Sigmoid colon (tissue), 7 donors: ENCODE data around the gene OR8S1. TPM values are rescaled to one million over a fixed set of nuclear protein-coding genes. Genes with fewer than 3 reads are reported as not detected.
"Not testable (repeated sequence)": the region's sequence is repeated elsewhere in the genome, so short reads cannot be mapped to it uniquely, and the experiment has no call there.

Experiments
- DNase-seq: peaks from one replicate; pipeline ENCODE4 v3.0.0-alpha.2; 2019
- H3K27ac ChIP-seq, 4 donors: fragments of 200-600 bp; sonication (generic); one replicate each; pipeline ENCODE4 v1.5.1; 2016 to 2019; ENCODE audit warnings: mild to moderate bottlenecking in 1 of 4
- H3K27me3 ChIP-seq, 3 donors: fragments of 200-600 bp; sonication (generic); one replicate each; pipeline ENCODE4 v1.5.1; 2019; ENCODE audit warnings: mild to moderate bottlenecking in 1 of 3
- H3K36me3 ChIP-seq, 4 donors: fragments of 200-600 bp; sonication (generic); one replicate each; pipeline ENCODE4 v1.5.1; 2016 to 2019
- H3K4me1 ChIP-seq, 4 donors: fragments of 200-600 bp; sonication (generic); one replicate each; pipeline ENCODE4 v1.5.1; 2017 to 2019
- H3K4me3 ChIP-seq, 4 donors: fragments of 200-600 bp; sonication (generic); one replicate each; pipeline ENCODE4 v1.5.1; 2017 to 2019; ENCODE audit warnings: mild to moderate bottlenecking in 2 of 4, moderate library complexity in 1 of 4
- H3K9me3 ChIP-seq, 4 donors: fragments of 200-600 bp in 3 of 4; sonication (generic) in 3 of 4; one replicate each; pipeline versions ENCODE4 v1.5.1 to v1.6.1; 2013 to 2019
- EP300 ChIP-seq, 4 donors: sonication (generic); formaldehyde crosslinking; IDR thresholded peaks; one replicate each; pipeline ENCODE4 v1.6.1; 2017; ENCODE audit warnings: antibody characterized with exemption in 4 of 4
- POLR2A ChIP-seq, 2 donors: fragments of 450-650 bp; IDR thresholded peaks; one replicate each; pipeline ENCODE4 v1.6.1; 2016; ENCODE audit warnings: antibody characterized with exemption in 2 of 2, mild to moderate bottlenecking in 2 of 2, moderate library complexity in 2 of 2
- POLR2AphosphoS5 ChIP-seq, 4 donors: sonication (generic); formaldehyde crosslinking; IDR thresholded peaks; one replicate each; pipeline ENCODE4 v1.6.1; 2017; ENCODE audit warnings: antibody characterized with exemption in 4 of 4
- WGBS, 2 donors: extraction: QIAGEN DNeasy Blood & Tissue Kit; methylation state at CpG; one replicate each; pipeline ENCODE4 v1.1.7; 2013; 5-methylcytosine and 5-hydroxymethylcytosine counted together
- intact Hi-C: fragments of 100-400 bp; cut with DNase I; formaldehyde crosslinking; loops from one replicate; pipeline ENCODE4 v1.15.1; 2023
- polyA plus RNA-seq, 3 donors: library from polyadenylated mRNA; stranded (reverse); fragments of 200-250 nt; gene quantifications; one replicate each; pipeline ENCODE4 v1.2.3, GENCODE V29; 2013
- total RNA-seq, 4 donors: library from RNA; depleted of rRNA; stranded (reverse); fragments of >200 nt; gene quantifications; one replicate each; pipeline ENCODE4 v1.1.0, GENCODE V29; 2016
- TF ChIP-seq, protein P1 (sequence below), 4 experiments: fragments of 450-650 bp in 3 of 4; fragments of 200-600 bp in 1 of 4; IDR thresholded peaks; one replicate each; pipeline ENCODE4 v1.5.1; 2016 to 2019; ENCODE audit warnings: antibody characterized with exemption in 4 of 4, mild to moderate bottlenecking in 3 of 4, moderate library complexity in 2 of 4
- donor health status: healthy with polysubstance abuse.
- donor health status: Bipolar disorder and iron deficiency.
- donor health status: healthy.

OR8S1 gene
- total and polyA plus RNA-seq, 7 donors = not detected

DNA sequence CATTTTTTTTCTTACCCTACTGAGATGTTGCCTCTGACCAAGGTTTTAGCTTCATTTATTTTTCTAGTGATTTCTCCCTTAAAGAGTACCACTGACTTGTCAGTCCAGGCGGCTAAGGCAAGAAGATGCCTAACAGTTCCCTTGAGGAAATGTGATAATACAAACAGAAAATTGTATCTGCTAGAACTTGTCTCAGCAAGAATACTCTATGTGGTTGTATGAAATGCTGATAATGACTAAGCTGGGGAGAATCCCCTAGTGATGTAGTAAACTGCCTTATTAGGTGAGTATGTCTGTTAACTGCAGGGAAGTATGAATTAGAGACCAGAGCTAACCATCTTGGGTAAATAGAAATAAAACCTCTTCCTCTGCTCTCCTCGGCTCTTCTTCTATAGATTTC is 36.4 kb upstream of the OR8S1 start:
- WGBS, 2 donors = 55 to 65% methylated on average over 2 of the region's 2 CpGs
- DNase-seq = no peak
- Histone ChIP-seq H3K9me3 (no peaks in the 10 kb centered on the region), H3K4me1 (peaks cover 0 to 11% (median 3%) of the 10 kb centered on the region in 4 donors), H3K36me3 (no peaks in the 10 kb centered on the region), H3K4me3 (no peak overlapping the region), H3K27me3 (no peaks in the 10 kb centered on the region), H3K27ac (peak overlapping the region in 1 of 4 donors; percentile 25)
- TF ChIP-seq EP300 (IDR thresholded peaks at IDR 0.05) (no peak), POLR2AphosphoS5 (IDR thresholded peaks at IDR 0.05) (no peak), POLR2A (IDR thresholded peaks at IDR 0.05) (no peak)
- TF ChIP-seq, protein P1, sequence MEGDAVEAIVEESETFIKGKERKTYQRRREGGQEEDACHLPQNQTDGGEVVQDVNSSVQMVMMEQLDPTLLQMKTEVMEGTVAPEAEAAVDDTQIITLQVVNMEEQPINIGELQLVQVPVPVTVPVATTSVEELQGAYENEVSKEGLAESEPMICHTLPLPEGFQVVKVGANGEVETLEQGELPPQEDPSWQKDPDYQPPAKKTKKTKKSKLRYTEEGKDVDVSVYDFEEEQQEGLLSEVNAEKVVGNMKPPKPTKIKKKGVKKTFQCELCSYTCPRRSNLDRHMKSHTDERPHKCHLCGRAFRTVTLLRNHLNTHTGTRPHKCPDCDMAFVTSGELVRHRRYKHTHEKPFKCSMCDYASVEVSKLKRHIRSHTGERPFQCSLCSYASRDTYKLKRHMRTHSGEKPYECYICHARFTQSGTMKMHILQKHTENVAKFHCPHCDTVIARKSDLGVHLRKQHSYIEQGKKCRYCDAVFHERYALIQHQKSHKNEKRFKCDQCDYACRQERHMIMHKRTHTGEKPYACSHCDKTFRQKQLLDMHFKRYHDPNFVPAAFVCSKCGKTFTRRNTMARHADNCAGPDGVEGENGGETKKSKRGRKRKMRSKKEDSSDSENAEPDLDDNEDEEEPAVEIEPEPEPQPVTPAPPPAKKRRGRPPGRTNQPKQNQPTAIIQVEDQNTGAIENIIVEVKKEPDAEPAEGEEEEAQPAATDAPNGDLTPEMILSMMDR (IDR thresholded peaks at IDR 0.05) = no peak
- intact Hi-C loops = no loop called here

DNA sequence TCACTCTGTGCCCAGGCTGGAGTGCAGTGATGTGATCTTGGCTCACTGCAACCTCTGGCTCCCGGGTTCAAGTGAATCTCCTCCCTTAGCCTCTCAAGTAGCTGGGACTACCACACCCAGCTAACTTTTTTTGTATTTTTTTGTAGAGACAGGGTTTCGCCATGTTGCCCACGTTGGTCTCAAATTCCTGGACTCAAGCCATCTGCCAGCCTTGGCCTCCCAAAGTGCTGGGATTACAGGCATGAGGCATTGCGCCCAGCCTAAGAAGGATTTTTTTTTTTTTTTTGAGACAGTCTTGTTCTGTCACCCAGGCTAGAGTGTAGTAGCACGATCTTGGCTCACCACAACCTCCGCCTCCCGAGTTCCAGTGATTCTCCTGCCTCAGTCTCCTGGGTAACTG is 36.0 kb upstream of the OR8S1 start:
- H3K27ac ChIP-seq = peak overlapping the region in 1 of 4 donors; percentile 25
- intact Hi-C loops, H3K27me3 ChIP-seq, H3K4me3 ChIP-seq, DNase-seq, H3K9me3 ChIP-seq, H3K36me3 ChIP-seq: not testable (repeated sequence)
- WGBS, 2 donors = 85 to 87% methylated on average over 7 of the region's 7 CpGs
- peaks cover 0 to 11% (median 3%) of the 10 kb centered on the region in 4 donors for H3K4me1 ChIP-seq

GRCh38 chr12:48500281-48500680 is 25.2 kb upstream of the OR8S1 start:
- H3K27ac ChIP-seq, H3K36me3 ChIP-seq, H3K4me1 ChIP-seq, H3K27me3 ChIP-seq, DNase-seq, H3K4me3 ChIP-seq, H3K9me3 ChIP-seq, intact Hi-C loops: not testable (repeated sequence)
- 94% methylated on average over 26 to 32 of the region's 32 CpGs for WGBS, 2 donors

DNA sequence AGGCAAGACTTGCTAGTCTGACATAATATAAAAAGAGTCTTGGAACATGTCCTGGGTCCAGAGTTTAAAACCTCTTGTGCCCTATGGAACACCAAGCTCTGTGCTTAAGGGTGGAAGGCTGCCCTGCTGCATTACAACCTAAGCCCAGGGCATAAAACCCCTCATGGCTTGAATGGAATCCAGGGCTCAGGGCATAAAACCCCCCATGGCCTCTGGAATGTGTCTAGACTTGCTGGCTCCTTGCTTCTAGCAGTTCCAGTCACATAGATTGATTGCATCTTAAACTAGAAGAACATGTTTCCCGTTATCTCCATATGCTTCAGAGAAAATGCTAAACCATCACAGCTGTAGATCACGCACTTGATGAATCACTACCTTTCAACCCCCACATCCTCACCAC is 18.6 kb upstream of the OR8S1 start:
- H3K4me1 ChIP-seq, H3K27ac ChIP-seq, DNase-seq, H3K36me3 ChIP-seq, intact Hi-C loops, H3K4me3 ChIP-seq, H3K9me3 ChIP-seq, H3K27me3 ChIP-seq: not testable (repeated sequence)
- WGBS, 2 donors = 74 to 77% methylated on average over 2 of the region's 2 CpGs

DNA sequence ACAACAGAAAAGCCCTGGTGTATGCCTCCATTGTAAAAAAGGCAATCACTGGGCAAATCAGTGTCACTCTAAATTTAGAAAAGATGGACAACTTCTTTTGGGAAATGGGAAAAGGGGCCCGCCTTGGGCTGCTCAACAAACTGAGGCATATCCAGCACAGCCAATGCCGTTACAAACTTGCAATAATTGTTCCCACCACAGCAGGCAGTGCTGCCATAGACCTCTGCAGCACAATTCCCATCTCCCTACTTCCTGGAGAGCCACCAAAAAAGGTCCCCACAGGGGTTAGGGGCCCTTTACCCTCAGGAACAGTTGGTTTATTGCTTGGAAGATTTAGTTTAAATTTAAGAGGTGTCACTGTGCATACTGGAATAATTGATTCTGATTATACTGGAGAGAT is 16.4 kb upstream of the OR8S1 start:
- intact Hi-C loops = no loop called here
- Histone ChIP-seq H3K36me3 (no peaks in the 10 kb centered on the region), H3K9me3 (no peaks in the 10 kb centered on the region), H3K27ac (no peak overlapping the region), H3K4me3 (no peak overlapping the region), H3K27me3 (no peaks in the 10 kb centered on the region), H3K4me1 (no peaks in the 10 kb centered on the region)
- WGBS, 2 donors = 64 to 81% methylated on average over 2 of the region's 2 CpGs
- TF ChIP-seq POLR2AphosphoS5 (IDR thresholded peaks at IDR 0.05) = no peak
- no peak for TF ChIP-seq EP300 (IDR thresholded peaks at IDR 0.05)
- TF ChIP-seq POLR2A (IDR thresholded peaks at IDR 0.05) = no peak
- TF ChIP-seq, protein P1 (IDR thresholded peaks at IDR 0.05) = no peak
- no peak for DNase-seq

DNA sequence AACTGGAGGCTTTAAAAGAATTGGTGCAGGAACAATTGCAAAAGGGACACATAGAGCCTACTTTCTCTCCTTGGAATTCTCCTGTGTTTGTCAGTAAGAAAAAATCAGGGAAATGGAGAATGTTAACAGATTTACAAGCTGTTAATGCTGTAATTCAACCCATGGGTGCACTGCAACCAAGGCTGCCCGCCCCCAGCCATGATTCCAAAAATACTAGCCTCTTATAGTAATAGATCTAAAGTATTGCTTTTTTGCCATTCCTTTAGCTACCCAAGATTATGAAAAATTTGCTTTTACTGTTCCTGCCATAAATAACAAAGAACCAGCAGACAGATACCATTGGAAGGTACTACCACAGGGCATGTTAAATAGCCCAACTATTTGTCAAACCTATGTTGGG is 15.3 kb upstream of the OR8S1 start:
- Histone ChIP-seq H3K4me3 (no peak overlapping the region), H3K27me3 (no peaks in the 10 kb centered on the region), H3K36me3 (no peaks in the 10 kb centered on the region), H3K4me1 (no peaks in the 10 kb centered on the region), H3K27ac (no peak overlapping the region), H3K9me3 (no peaks in the 10 kb centered on the region)
- intact Hi-C loops = no loop called here
- WGBS, 2 donors = 22 to 62% methylated on average over 1 of the region's 1 CpG
- DNase-seq = no peak
- TF ChIP-seq EP300 (IDR thresholded peaks at IDR 0.05) = no peak
- TF ChIP-seq, protein P1 (IDR thresholded peaks at IDR 0.05) = no peak
- no peak for TF ChIP-seq POLR2AphosphoS5 (IDR thresholded peaks at IDR 0.05)
- TF ChIP-seq POLR2A (IDR thresholded peaks at IDR 0.05) = no peak
